Activated naive CD4-positive, alpha-beta T cell treated with anti-CD3 and anti-CD28 coated beads for 36 hours (primary cell): ENCODE data around the gene ME3. TPM values are rescaled to one million over a fixed set of nuclear protein-coding genes. Genes with fewer than 3 reads are reported as not detected.

Experiments
- CTCF ChIA-PET: fragments of 350-600 bp; sonication (Branson Sonifier 250); formaldehyde crosslinking; loops from one replicate; lab custom pipeline; 2021; ENCODE audit warnings: antibody characterized with exemption; lab: Charles Lee
- DNase-seq: peaks from one replicate; pipeline ENCODE4 v3.0.0-alpha.2; 2020
- H3K27ac Mint-ChIP-seq: one replicate; pipeline ENCODE4 v1.8.0; 2021; ENCODE audit warnings: mild to moderate bottlenecking, mixed read lengths
- H3K27me3 Mint-ChIP-seq: one replicate; pipeline ENCODE4 v1.8.0; 2021; ENCODE audit warnings: low read depth, mixed read lengths
- H3K36me3 Mint-ChIP-seq: one replicate; pipeline ENCODE4 v1.8.0; 2021; ENCODE audit warnings: low read depth, mixed read lengths
- H3K4me1 Mint-ChIP-seq: one replicate; pipeline ENCODE4 v1.8.0; 2021; ENCODE audit warnings: low read depth, mixed read lengths
- H3K4me3 Mint-ChIP-seq: one replicate; pipeline ENCODE4 v1.8.0; 2021; ENCODE audit warnings: mild to moderate bottlenecking, moderate library complexity, mixed read lengths
- H3K9me3 Mint-ChIP-seq: one replicate; pipeline ENCODE4 v1.8.0; 2021; ENCODE audit warnings: mixed read lengths
- intact Hi-C: fragments of 100-400 bp; cut with micrococcal nuclease; formaldehyde crosslinking; loops from one replicate; pipeline ENCODE4 v1.15.1; 2023
- total RNA-seq, 2 experiments: library from RNA; stranded (reverse); gene quantifications; one replicate each; pipeline ENCODE4 v1.2.3, GENCODE V29; 2021

ME3 gene
- total RNA-seq, 2 experiments from 2014 or later: 6.0 to 6.7 TPM

GRCh38 chr11:86514453-86514852, 158.0 kb downstream of the ME3 start:
- H3K27me3 Mint-ChIP-seq: no peaks in the 10 kb centered on the region
- no peak overlapping the region for H3K4me3 Mint-ChIP-seq
- H3K4me1 Mint-ChIP-seq: peaks cover 12% of the 10 kb centered on the region
- intact Hi-C loops: loop anchor here (5.0 kb wide), 2 partner anchors 212 to 762 kb away; partner anchors contain the start of gene HIKESHI
- CTCF ChIA-PET: interaction anchor here (1.0 to 1.5 kb wide), 2 partner anchors 9 kb away, joined by 3 to 4 read pairs; no protein-coding TSS in a partner anchor
- no peaks in the 10 kb centered on the region for H3K9me3 Mint-ChIP-seq
- no peak for DNase-seq
- no peak overlapping the region for H3K27ac Mint-ChIP-seq
- H3K36me3 Mint-ChIP-seq: no peaks in the 10 kb centered on the region

GRCh38 chr11:86513746-86514373, 158.6 kb downstream of the ME3 start:
- no peaks in the 10 kb centered on the region for H3K9me3 Mint-ChIP-seq
- H3K27me3 Mint-ChIP-seq: no peaks in the 10 kb centered on the region
- no peak overlapping the region for H3K4me3 Mint-ChIP-seq
- H3K27ac Mint-ChIP-seq: no peak overlapping the region
- intact Hi-C loops: loop anchor here (5.0 kb wide), 2 partner anchors 212 to 762 kb away; partner anchors contain the start of gene HIKESHI
- H3K36me3 Mint-ChIP-seq: no peaks in the 10 kb centered on the region
- DNase-seq: no peak
- CTCF ChIA-PET: interaction anchor here (1.1 to 1.5 kb wide), 2 partner anchors 8 to 95 kb away, joined by 3 to 4 read pairs; no protein-coding TSS in a partner anchor
- peaks cover 8% of the 10 kb centered on the region for H3K4me1 Mint-ChIP-seq

- Mint-ChIP-seq H3K27ac (no peak overlapping the region), H3K9me3 (no peaks in the 10 kb centered on the region), H3K36me3 (no peaks in the 10 kb centered on the region), H3K4me1 (peaks cover 8% of the 10 kb centered on the region), H3K27me3 (no peaks in the 10 kb centered on the region), H3K4me3 (no peak overlapping the region)
- CTCF ChIA-PET: interaction anchor here (1.1 kb wide), 1 partner anchor 96 kb away, joined by 4 read pairs; no protein-coding TSS in a partner anchor
- intact Hi-C loops: loop anchor here (5.0 kb wide), 2 partner anchors 211 to 761 kb away; partner anchors contain the start of gene HIKESHI
- DNase-seq: no peak
Observed at GRCh38 chr11:86513138-86513537, 159.3 kb downstream of the ME3 start.

DNA sequence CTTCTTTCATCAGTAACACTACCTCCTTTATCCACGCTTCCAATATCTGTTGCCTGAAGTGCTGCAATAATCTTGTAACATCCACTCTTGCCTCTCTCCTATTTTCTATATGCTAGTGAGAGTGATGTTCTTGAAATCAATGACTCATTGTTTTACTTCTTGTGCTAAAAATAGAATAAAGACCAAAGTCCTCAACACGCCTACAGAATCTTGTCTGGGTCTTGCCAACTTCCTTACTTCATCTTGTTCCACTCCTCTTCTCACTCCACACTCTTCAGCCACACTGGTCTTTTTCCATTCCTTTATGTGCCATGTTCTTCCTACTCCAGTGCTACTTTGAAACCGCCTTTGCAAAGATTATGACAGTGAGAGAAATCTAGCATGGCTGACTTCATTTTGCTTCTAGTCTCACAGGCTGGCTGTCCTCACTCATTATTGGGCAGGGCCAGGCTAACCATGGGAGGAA, 161.3 kb downstream of the ME3 start:
- CTCF ChIA-PET: no interaction called here
- Mint-ChIP-seq H3K27me3 (no peaks in the 10 kb centered on the region), H3K4me3 (no peak overlapping the region), H3K36me3 (peaks cover under 1% of the 10 kb centered on the region), H3K4me1 (peaks cover 8% of the 10 kb centered on the region), H3K27ac (no peak overlapping the region), H3K9me3 (no peaks in the 10 kb centered on the region)
- intact Hi-C loops: loop anchor here (1.0 to 5.0 kb wide), 7 partner anchors 14 to 759 kb away; partner anchors contain the start of gene HIKESHI
- peak; percentile 10 for DNase-seq

- Mint-ChIP-seq H3K9me3 (no peaks in the 10 kb centered on the region), H3K4me3 (no peak overlapping the region), H3K27me3 (no peaks in the 10 kb centered on the region), H3K4me1 (peaks cover 8% of the 10 kb centered on the region), H3K27ac (no peak overlapping the region), H3K36me3 (peaks cover 2% of the 10 kb centered on the region)
- intact Hi-C loops: loop anchor here (1.0 to 5.0 kb wide), 7 partner anchors 14 to 758 kb away; partner anchors contain the start of gene HIKESHI
- no peak for DNase-seq
- CTCF ChIA-PET: no interaction called here
Observed at GRCh38 chr11:86510674-86511073, 161.7 kb downstream of the ME3 start.

- Mint-ChIP-seq H3K27ac (no peak overlapping the region), H3K4me3 (no peak overlapping the region), H3K9me3 (no peaks in the 10 kb centered on the region), H3K4me1 (peaks cover 5% of the 10 kb centered on the region), H3K27me3 (no peaks in the 10 kb centered on the region), H3K36me3 (peaks cover 2% of the 10 kb centered on the region)
- DNase-seq: no peak
- CTCF ChIA-PET: no interaction called here
- intact Hi-C loops: loop anchor here (2.0 to 5.0 kb wide), 4 partner anchors 15 to 758 kb away; partner anchors contain the start of gene HIKESHI
Observed at GRCh38 chr11:86510097-86510496, 162.3 kb downstream of the ME3 start.

DNA sequence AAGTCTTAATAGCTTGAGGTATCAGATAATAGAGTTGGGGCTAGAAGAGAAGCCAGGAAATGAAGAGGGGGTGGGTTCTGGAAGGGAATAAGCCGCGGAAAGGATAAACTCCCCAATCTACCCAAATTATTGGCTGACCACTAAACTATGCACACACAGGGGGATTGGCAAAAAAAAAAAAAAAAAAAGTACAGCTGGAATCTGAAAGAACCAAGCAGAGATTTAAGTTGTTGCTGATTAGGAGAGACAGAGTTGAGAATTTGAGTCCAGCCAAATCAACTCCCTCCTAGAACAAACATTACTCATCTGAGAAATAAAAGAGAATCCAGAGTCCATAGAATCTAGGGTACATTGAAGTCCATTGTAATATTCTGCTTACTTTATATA, 162.8 kb downstream of the ME3 start:
- Mint-ChIP-seq H3K27me3 (no peaks in the 10 kb centered on the region), H3K4me1 (peaks cover 7% of the 10 kb centered on the region), H3K4me3 (no peak overlapping the region), H3K36me3 (peaks cover 2% of the 10 kb centered on the region), H3K27ac (no peak overlapping the region), H3K9me3 (no peaks in the 10 kb centered on the region)
- DNase-seq: no peak
- intact Hi-C loops: loop anchor here (10.0 kb wide), 1 partner anchor 305 kb away; no protein-coding TSS in a partner anchor
- CTCF ChIA-PET: interaction anchor here (0.7 to 1.0 kb wide), 3 partner anchors 53 to 60 kb away, joined by 3 read pairs; no protein-coding TSS in a partner anchor

GRCh38 chr11:86508604-86509587, 163.5 kb downstream of the ME3 start:
- no peaks in the 10 kb centered on the region for H3K9me3 Mint-ChIP-seq
- H3K36me3 Mint-ChIP-seq: peaks cover 2% of the 10 kb centered on the region
- H3K4me1 Mint-ChIP-seq: peaks cover 5% of the 10 kb centered on the region
- no peak for DNase-seq
- no peaks in the 10 kb centered on the region for H3K27me3 Mint-ChIP-seq
- CTCF ChIA-PET: interaction anchor here (0.7 to 1.2 kb wide), 4 partner anchors 52 to 99 kb away, joined by 3 read pairs; no protein-coding TSS in a partner anchor
- no peak overlapping the region for H3K4me3 Mint-ChIP-seq
- intact Hi-C loops: loop anchor here (10.0 kb wide), 1 partner anchor 304 kb away; no protein-coding TSS in a partner anchor
- no peak overlapping the region for H3K27ac Mint-ChIP-seq

DNA sequence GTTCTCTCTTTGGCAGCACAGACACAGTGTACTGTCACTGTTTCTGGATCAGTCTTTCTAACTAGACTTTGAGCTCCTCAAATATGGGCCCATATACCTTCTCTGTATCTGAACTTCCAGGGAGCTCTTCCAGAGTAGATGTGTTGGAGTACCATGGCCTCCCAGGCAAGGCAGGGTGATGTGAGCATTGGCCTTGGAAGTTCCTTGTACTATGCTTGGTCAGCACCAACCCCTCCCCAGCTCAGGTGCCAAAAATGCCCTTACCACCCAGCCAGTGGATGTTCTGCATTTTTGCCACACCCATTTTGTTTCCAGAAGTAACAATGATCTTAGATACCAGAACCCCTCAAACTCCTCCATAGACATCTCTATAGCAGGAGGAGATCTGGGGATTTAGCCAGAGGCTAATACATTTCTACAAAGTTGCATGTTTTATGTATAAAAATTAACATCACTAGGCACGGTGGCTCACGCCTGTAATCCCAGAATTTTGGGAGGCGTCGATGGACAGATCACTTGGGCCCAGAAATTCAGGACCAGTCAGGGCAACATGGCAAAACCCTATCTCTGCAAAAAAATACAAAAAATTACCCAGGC, 165.1 kb downstream of the ME3 start:
- Mint-ChIP-seq H3K27ac (no peak overlapping the region), H3K36me3 (peaks cover 2% of the 10 kb centered on the region), H3K27me3 (no peaks in the 10 kb centered on the region), H3K4me3 (no peak overlapping the region), H3K9me3 (no peaks in the 10 kb centered on the region), H3K4me1 (peaks cover 2% of the 10 kb centered on the region)
- CTCF ChIA-PET: interaction anchor here (1.2 kb wide), 1 partner anchor 101 kb away, joined by 3 read pairs; no protein-coding TSS in a partner anchor
- intact Hi-C loops: loop anchor here (10.0 kb wide), 1 partner anchor 303 kb away; no protein-coding TSS in a partner anchor
- DNase-seq: no peak

DNA sequence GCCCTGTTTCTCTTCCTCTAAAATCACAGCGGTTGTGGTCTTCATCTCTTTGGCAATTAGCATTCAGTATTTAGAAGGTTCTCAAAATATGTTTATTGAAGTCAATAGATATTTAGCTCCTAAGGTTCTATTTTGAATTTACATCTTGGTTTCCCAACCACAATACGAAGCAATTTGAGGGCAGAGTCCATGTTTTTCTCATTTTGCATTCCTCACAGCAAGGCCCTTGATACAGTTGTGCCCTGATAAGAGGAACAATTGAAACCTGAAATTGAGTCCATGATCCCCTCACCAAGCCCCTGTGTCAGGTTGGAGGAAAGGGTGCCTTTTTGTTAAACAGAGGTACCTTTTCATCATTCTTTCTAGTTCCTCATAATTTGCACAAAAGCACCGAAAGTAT, 166.2 kb downstream of the ME3 start:
- Mint-ChIP-seq H3K4me3 (no peak overlapping the region), H3K27ac (no peak overlapping the region), H3K27me3 (no peaks in the 10 kb centered on the region), H3K9me3 (no peaks in the 10 kb centered on the region), H3K4me1 (peaks cover 2% of the 10 kb centered on the region), H3K36me3 (peaks cover 2% of the 10 kb centered on the region)
- no peak for DNase-seq
- CTCF ChIA-PET: interaction anchor here (0.7 to 1.0 kb wide), 2 partner anchors 8 to 102 kb away, joined by 3 to 4 read pairs; no protein-coding TSS in a partner anchor
- intact Hi-C loops: loop anchor here (10.0 kb wide), 1 partner anchor 301 kb away; no protein-coding TSS in a partner anchor

- Mint-ChIP-seq H3K36me3 (peaks cover 2% of the 10 kb centered on the region), H3K4me1 (peaks cover 2% of the 10 kb centered on the region), H3K4me3 (no peak overlapping the region), H3K27ac (no peak overlapping the region), H3K9me3 (no peaks in the 10 kb centered on the region), H3K27me3 (no peaks in the 10 kb centered on the region)
- DNase-seq: no peak
- CTCF ChIA-PET: interaction anchor here (1.9 kb wide), 1 partner anchor 105 kb away, joined by 4 read pairs; no protein-coding TSS in a partner anchor
- intact Hi-C loops: loop anchor here (5.0 to 10.0 kb wide), 2 partner anchors 216 to 298 kb away; no protein-coding TSS in a partner anchor
Observed at GRCh38 chr11:86503131-86503530, 169.3 kb downstream of the ME3 start.
